ENCODE measurements around the gene APOC3. TPM values are rescaled to one million over a fixed set of nuclear protein-coding genes. Genes with fewer than 3 reads are reported as not detected.

The APOC3 gene
- total and polyA plus RNA-seq, 10 of the 15 experiments (the other 5 are each of a cell fraction or from before 2014, with no cell fraction given) = 1.9 TPM; not detected in 9

DNA sequence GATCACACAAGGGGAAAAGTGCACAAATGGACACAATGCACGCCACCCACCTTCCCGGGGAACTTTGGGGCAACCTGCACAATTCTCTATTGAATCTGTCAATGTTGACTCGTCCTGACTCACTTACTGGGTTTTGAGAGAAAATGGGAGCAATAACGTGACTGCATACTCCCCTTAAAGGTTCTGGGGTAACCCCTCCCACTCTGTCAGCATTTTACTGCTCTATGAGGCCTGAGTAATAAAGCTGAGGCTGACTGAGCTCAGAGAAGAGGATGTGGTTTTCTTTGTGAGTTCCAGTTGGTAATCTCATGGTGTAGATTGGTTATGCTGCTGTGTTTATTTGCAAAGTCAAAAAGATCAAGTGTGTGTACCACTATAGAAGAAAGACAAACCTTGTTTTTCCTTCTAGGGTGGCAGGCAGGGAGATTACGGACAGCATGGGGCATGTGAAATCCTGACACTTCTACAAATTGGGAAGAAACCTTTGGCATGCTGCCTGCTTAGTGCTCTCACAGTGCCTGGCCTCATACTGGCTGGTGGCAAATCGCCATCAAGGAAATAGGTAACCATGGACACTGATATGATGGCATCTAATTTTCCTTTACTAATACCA lies 23.9 kb downstream of the APOC3 start (continued):
- TF ChIP-seq PAX5 (IDR thresholded peaks at IDR 0.05; ENCODE audit: borderline replicate concordance, low read depth, low read length) (peak; percentile 87), POLR2AphosphoS2 (IDR thresholded peaks at IDR 0.05; ENCODE audit: low read depth, low read length) (no peak), PAX8 (IDR thresholded peaks at IDR 0.05) (no peak), WRNIP1 (IDR thresholded peaks at IDR 0.05; ENCODE audit: borderline replicate concordance, low read depth, low read length) (no peak), RAD21 (IDR thresholded peaks at IDR 0.05; ENCODE audit: insufficient read depth, low read depth, low read length) (no peak), NR2C2 (IDR thresholded peaks at IDR 0.05; ENCODE audit: borderline replicate concordance, control insufficient read depth, insufficient read length, low read depth) (no peak), HDGF (IDR thresholded peaks at IDR 0.05) (0 out of 2 replicates have a peak, but pooled peaks have one; percentile 43), CHD1 (IDR thresholded peaks at IDR 0.05; ENCODE audit: low read depth, low read length) (no peak), JUND (IDR thresholded peaks at IDR 0.05; ENCODE audit: low read depth, low read length) (no peak), KLF5 (IDR thresholded peaks at IDR 0.05; ENCODE audit: partially characterized antibody) (no peak), SP1 (IDR thresholded peaks at IDR 0.05; ENCODE audit: low read depth, low read length) (peak; percentile 23), BCLAF1 (IDR thresholded peaks at IDR 0.05) (no peak), E2F4 (IDR thresholded peaks at IDR 0.05; ENCODE audit: low read depth, low read length) (no peak), ZNF207 (IDR thresholded peaks at IDR 0.05; ENCODE audit: borderline replicate concordance) (no peak), FOXM1 (IDR thresholded peaks at IDR 0.05; ENCODE audit: low read depth, low read length) (no peak; the same call in 1 of the 2 replicates), NFXL1 (IDR thresholded peaks at IDR 0.05; ENCODE audit: borderline replicate concordance) (no peak), ZNF217 (IDR thresholded peaks at IDR 0.05) (no peak), ZNF592 (IDR thresholded peaks at IDR 0.05) (no peak), LARP7 (IDR thresholded peaks at IDR 0.05) (no peak), POLR2A (IDR thresholded peaks at IDR 0.05; ENCODE audit: low read depth, low read length) (no peak), SUPT20H (IDR thresholded peaks at IDR 0.05; ENCODE audit: borderline replicate concordance, control insufficient read depth, low read depth, low read length) (no peak), ZNF24 (IDR thresholded peaks at IDR 0.05) (no peak), RELA (IDR thresholded peaks at IDR 0.05; ENCODE audit: borderline replicate concordance, partially characterized antibody) (no peak), NBN (IDR thresholded peaks at IDR 0.05) (peak; percentile 70; the same call in 1 of the 2 replicates)
